Neural progenitor cell (in vitro differentiated cells): ENCODE results near the gene SPAG7. TPM values are rescaled to one million over a fixed set of nuclear protein-coding genes. Genes with fewer than 3 reads are reported as not detected.

Experiments used
- DNase-seq: peaks from one replicate; pipeline ENCODE4 v3.0.0-alpha.2; 2016; ENCODE audit warnings: low spot score
- H2AFZ ChIP-seq: fragments of 200-600 bp; sonication (generic); replicated peaks from 2 replicates; pipeline ENCODE4 v1.6.1; 2016; ENCODE audit warnings: antibody characterized with exemption
- H3F3A ChIP-seq: fragments of 200-600 bp; sonication (generic); 2 replicates; pipeline ENCODE4 v1.6.1; 2016; ENCODE audit warnings: antibody characterized with exemption, low read depth
- H3K27ac ChIP-seq: fragments of 200-600 bp; sonication (generic); 2 replicates; pipeline ENCODE4 v1.5.1; 2016; ENCODE audit warnings: mild to moderate bottlenecking
- H3K27me3 ChIP-seq: fragments of 200-600 bp; sonication (generic); 2 replicates; pipeline ENCODE4 v1.6.1; 2016; ENCODE audit warnings: mild to moderate bottlenecking, moderate library complexity
- H3K36me3 ChIP-seq: fragments of 200-600 bp; sonication (generic); 2 replicates; pipeline ENCODE4 v1.5.1; 2016
- H3K4me1 ChIP-seq: fragments of 200-600 bp; sonication (generic); 2 replicates; pipeline ENCODE4 v1.6.1; 2016; ENCODE audit warnings: mixed run types
- H3K4me2 ChIP-seq: fragments of 200-600 bp; sonication (generic); 2 replicates; pipeline ENCODE4 v1.6.1; 2016
- H3K4me3 ChIP-seq: fragments of 200-600 bp; sonication (generic); 2 replicates; pipeline ENCODE4 v1.5.1; 2016
- H3K79me2 ChIP-seq: fragments of 200-600 bp; sonication (generic); 2 replicates; pipeline ENCODE4 v1.6.1; 2016; ENCODE audit warnings: low read depth
- H3K9ac ChIP-seq: fragments of 200-600 bp; sonication (generic); 2 replicates; pipeline ENCODE4 v1.6.1; 2016
- H3K9me3 ChIP-seq: fragments of 200-600 bp; sonication (generic); 2 replicates; pipeline ENCODE4 v1.5.1; 2016; ENCODE audit warnings: low read depth
- H4K20me1 ChIP-seq: fragments of 200-600 bp; sonication (generic); 2 replicates; pipeline ENCODE4 v1.6.1; 2016; ENCODE audit warnings: low read depth
- H3K27ac Mint-ChIP-seq: 3 replicates; pipeline ENCODE4 v1.8.0; 2021; ENCODE audit warnings: mixed read lengths
- H3K27me3 Mint-ChIP-seq: 2 replicates; pipeline ENCODE4 v1.8.0; 2022; ENCODE audit warnings: low read depth, mild to moderate bottlenecking, inconsistent platforms, moderate library complexity, mixed read lengths; ENCODE audit not compliant: insufficient read depth
- H3K36me3 Mint-ChIP-seq: 3 replicates; pipeline ENCODE4 v1.8.0; 2021; ENCODE audit warnings: mixed read lengths
- H3K4me1 Mint-ChIP-seq: 3 replicates; pipeline ENCODE4 v1.8.0; 2021; ENCODE audit warnings: mixed read lengths
- H3K4me3 Mint-ChIP-seq: 3 replicates; pipeline ENCODE4 v1.8.0; 2021; ENCODE audit warnings: mild to moderate bottlenecking, moderate library complexity, mixed read lengths
- H3K9me3 Mint-ChIP-seq: 3 replicates; pipeline ENCODE4 v1.8.0; 2020; ENCODE audit warnings: mixed read lengths
- CTCF ChIP-seq: fragments of 200-600 bp; sonication (generic); IDR thresholded peaks from 2 replicates; pipeline ENCODE4 v1.5.1; 2017; ENCODE audit warnings: antibody characterized with exemption, mild to moderate bottlenecking
- EZH2 ChIP-seq: fragments of 200-600 bp; sonication (generic); IDR thresholded peaks from 2 replicates; pipeline ENCODE4 v1.6.1; 2017; ENCODE audit warnings: antibody characterized with exemption, mild to moderate bottlenecking, moderate library complexity
- EZH2phosphoT487 ChIP-seq: fragments of 200-600 bp; sonication (generic); IDR thresholded peaks from 2 replicates; pipeline ENCODE4 v1.6.1; 2017; ENCODE audit warnings: antibody characterized with exemption
- total RNA-seq: library from RNA; depleted of rRNA; stranded (reverse); fragments of >200 nt; gene quantifications from 2 replicates; pipeline ENCODE4 v1.2.3, GENCODE V29; 2015; ENCODE audit warnings: low replicate concordance

SPAG7 gene
- total RNA-seq, 1 donor from 2014 or later: 79.7 TPM

GRCh38 chr17:4986951-4987766 lies 19.5 kb upstream of the SPAG7 start, which contains the start of gene CAMTA2:
TSS of gene CAMTA2 (minus strand) at chr17:4987675. CDS start at chr17:4986222, 1,453 bp downstream.
- Mint-ChIP-seq H3K9me3 (no peaks in the 10 kb centered on the region), H3K27me3 (peaks cover 17% of the 10 kb centered on the region), H3K4me1 (peaks cover 25% of the 10 kb centered on the region), H3K4me3 (peak within 1 kb of the TSS; percentile 87), H3K36me3 (no peaks in the 10 kb centered on the region), H3K27ac (peak within 1 kb of the TSS; percentile 37)
- peak; percentile 87 for DNase-seq
- H3K36me3 ChIP-seq: no peaks in the 10 kb centered on the region
- peak within 1 kb of the TSS; percentile 69 for H3K4me3 ChIP-seq
- H3K9me3 ChIP-seq: no peaks in the 10 kb centered on the region
- TF ChIP-seq CTCF (peak; percentile 70), EZH2 (peak; percentile 72), EZH2phosphoT487 (no peak)
- peak within 1 kb of the TSS; percentile 29 for H3K9ac ChIP-seq
- H4K20me1 ChIP-seq: no peaks in the 10 kb centered on the region
- peaks cover 42% of the 10 kb centered on the region for H3K27me3 ChIP-seq
- no peak within 1 kb of the TSS for H3K27ac ChIP-seq
- peak within 1 kb of the TSS; percentile 94 for H3K4me2 ChIP-seq
- peaks cover 18% of the 10 kb centered on the region for H3F3A ChIP-seq
- peaks cover 6% of the 10 kb centered on the region for H3K4me1 ChIP-seq
- H3K79me2 ChIP-seq: no peaks in the 10 kb centered on the region
- peak within 1 kb of the TSS; percentile 92 for H2AFZ ChIP-seq

GRCh38 chr17:4986403-4986802 lies 18.8 kb upstream of the SPAG7 start:
- DNase-seq: no peak
- no peaks in the 10 kb centered on the region for H3K79me2 ChIP-seq
- no peak overlapping the region for H3K9ac ChIP-seq
- no peak overlapping the region for H2AFZ ChIP-seq
- Mint-ChIP-seq H3K9me3 (no peaks in the 10 kb centered on the region), H3K4me3 (peak overlapping the region; percentile 86), H3K27me3 (peaks cover 17% of the 10 kb centered on the region), H3K27ac (no peak overlapping the region), H3K36me3 (no peaks in the 10 kb centered on the region), H3K4me1 (peaks cover 25% of the 10 kb centered on the region)
- TF ChIP-seq EZH2phosphoT487: no peak
- no peaks in the 10 kb centered on the region for H3K9me3 ChIP-seq
- peaks cover 6% of the 10 kb centered on the region for H3K4me1 ChIP-seq
- no peaks in the 10 kb centered on the region for H3K36me3 ChIP-seq
- H3K27me3 ChIP-seq: peaks cover 42% of the 10 kb centered on the region
- H3K4me2 ChIP-seq: peak overlapping the region; percentile 94
- no peaks in the 10 kb centered on the region for H4K20me1 ChIP-seq
- peaks cover 18% of the 10 kb centered on the region for H3F3A ChIP-seq
- H3K4me3 ChIP-seq: peak overlapping the region; percentile 69
- H3K27ac ChIP-seq: no peak overlapping the region

GRCh38 chr17:4982305-4982704 lies 14.7 kb upstream of the SPAG7 start:
- no peaks in the 10 kb centered on the region for H3K9me3 Mint-ChIP-seq
- Histone ChIP-seq H3F3A (peaks cover 12% of the 10 kb centered on the region), H2AFZ (no peak overlapping the region), H3K27me3 (peaks cover 34% of the 10 kb centered on the region), H4K20me1 (no peaks in the 10 kb centered on the region), H3K9me3 (no peaks in the 10 kb centered on the region), H3K4me3 (no peak overlapping the region), H3K27ac (no peak overlapping the region), H3K79me2 (no peaks in the 10 kb centered on the region), H3K4me2 (no peak overlapping the region), H3K9ac (no peak overlapping the region), H3K36me3 (no peaks in the 10 kb centered on the region), H3K4me1 (peaks cover 4% of the 10 kb centered on the region)
- peaks cover 4% of the 10 kb centered on the region for H3K36me3 Mint-ChIP-seq
- H3K4me3 Mint-ChIP-seq: no peak overlapping the region
- H3K4me1 Mint-ChIP-seq: peaks cover 17% of the 10 kb centered on the region
- no peak overlapping the region for H3K27ac Mint-ChIP-seq
- TF ChIP-seq CTCF (no peak), EZH2phosphoT487 (no peak), EZH2 (no peak)
- no peak for DNase-seq
- peaks cover 15% of the 10 kb centered on the region for H3K27me3 Mint-ChIP-seq
